LNCaP clone FGC (cell line): ENCODE results near the gene PRKCH.

Source experiments
- DNase-seq: peaks from one replicate; pipeline ENCODE4 v3.0.0-alpha.2; 2011; ENCODE audit warnings: low read depth
- H3K4me3 ChIP-seq: 2 replicates; pipeline ENCODE4 v1.5.1; 2011; ENCODE audit warnings: mild to moderate bottlenecking, low read depth, low read length, control low read depth
- CTCF ChIP-seq: IDR thresholded peaks from 2 replicates; pipeline ENCODE4 v1.5.1; 2012; ENCODE audit warnings: mild to moderate bottlenecking; ENCODE audit not compliant: control insufficient read depth, insufficient read depth; ENCODE audit errors: extremely low read depth

The PRKCH gene

GRCh38 chr14:61470261-61470960 is 149.0 kb downstream of the PRKCH start:
- DNase-seq: no peak
- H3K4me3 ChIP-seq: no peak overlapping the region
- peak; percentile 33 for TF ChIP-seq CTCF

- DNase-seq: no peak
- TF ChIP-seq CTCF: no peak
- H3K4me3 ChIP-seq: no peak overlapping the region
These were observed 149.5 kb downstream of the PRKCH start for GRCh38 chr14:61470961-61471293.

- H3K4me3 ChIP-seq: no peak overlapping the region
- DNase-seq: no peak
- TF ChIP-seq CTCF: no peak
These were observed 150.1 kb downstream of the PRKCH start for GRCh38 chr14:61471297-61472005.

- H3K4me3 ChIP-seq: no peak overlapping the region
- no peak for DNase-seq
- TF ChIP-seq CTCF: no peak
These were observed 150.8 kb downstream of the PRKCH start for GRCh38 chr14:61472011-61472672.

- no peak for TF ChIP-seq CTCF
- no peak overlapping the region for H3K4me3 ChIP-seq
- DNase-seq: no peak
These were observed 151.5 kb downstream of the PRKCH start for GRCh38 chr14:61472801-61473376.

- no peak for TF ChIP-seq CTCF
- no peak for DNase-seq
- no peak overlapping the region for H3K4me3 ChIP-seq
These were observed 152.6 kb downstream of the PRKCH start for GRCh38 chr14:61474015-61474414.
